ENCODE data around the gene HERC6.

Gene HERC6

DNA sequence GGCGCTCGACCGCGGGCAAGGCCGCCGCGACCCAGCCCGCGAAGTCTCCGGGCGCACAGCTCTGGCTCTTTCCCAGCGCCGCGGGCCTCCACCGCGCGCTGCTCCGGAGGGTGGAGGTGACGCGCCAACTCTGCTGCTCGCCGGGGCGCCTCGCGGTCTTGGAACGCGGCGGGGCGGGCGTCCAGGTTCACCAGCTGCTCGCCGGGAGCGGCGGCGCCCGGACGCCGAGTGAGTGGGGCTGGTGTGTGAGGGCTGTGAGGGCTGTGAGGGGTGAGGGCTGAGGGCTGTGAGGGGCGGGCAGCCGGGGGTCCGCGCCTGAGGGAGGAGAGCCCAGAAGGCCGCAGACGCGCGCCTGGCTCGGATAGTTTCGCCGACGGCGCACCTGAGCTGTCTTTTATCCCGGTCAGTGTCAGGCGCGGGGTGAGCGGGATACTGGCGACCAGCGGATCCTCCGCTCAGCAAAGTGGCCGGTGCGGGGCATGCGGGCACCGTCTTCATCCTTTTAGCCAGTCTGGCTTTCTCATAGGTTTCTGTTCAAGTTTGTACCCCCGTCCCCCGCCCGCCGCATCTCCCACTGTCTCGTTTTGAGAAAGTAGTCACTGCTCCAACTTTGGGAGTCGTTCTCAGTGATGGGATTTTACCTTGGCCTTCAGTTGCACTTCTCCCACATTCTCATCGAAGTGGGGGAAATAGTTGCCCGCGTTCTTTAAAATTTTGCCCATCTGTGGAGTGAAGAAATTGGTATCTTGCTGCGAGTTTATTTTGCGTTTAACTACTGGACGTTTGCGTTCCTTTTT, 78.9 kb downstream of the HERC6 start:
- DNase-seq (ENCODE audit: insufficient read length, low spot score) (peak; percentile 20), FAIRE-seq (no peak)
- TF ChIP-seq, protein P1, sequence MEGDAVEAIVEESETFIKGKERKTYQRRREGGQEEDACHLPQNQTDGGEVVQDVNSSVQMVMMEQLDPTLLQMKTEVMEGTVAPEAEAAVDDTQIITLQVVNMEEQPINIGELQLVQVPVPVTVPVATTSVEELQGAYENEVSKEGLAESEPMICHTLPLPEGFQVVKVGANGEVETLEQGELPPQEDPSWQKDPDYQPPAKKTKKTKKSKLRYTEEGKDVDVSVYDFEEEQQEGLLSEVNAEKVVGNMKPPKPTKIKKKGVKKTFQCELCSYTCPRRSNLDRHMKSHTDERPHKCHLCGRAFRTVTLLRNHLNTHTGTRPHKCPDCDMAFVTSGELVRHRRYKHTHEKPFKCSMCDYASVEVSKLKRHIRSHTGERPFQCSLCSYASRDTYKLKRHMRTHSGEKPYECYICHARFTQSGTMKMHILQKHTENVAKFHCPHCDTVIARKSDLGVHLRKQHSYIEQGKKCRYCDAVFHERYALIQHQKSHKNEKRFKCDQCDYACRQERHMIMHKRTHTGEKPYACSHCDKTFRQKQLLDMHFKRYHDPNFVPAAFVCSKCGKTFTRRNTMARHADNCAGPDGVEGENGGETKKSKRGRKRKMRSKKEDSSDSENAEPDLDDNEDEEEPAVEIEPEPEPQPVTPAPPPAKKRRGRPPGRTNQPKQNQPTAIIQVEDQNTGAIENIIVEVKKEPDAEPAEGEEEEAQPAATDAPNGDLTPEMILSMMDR (IDR thresholded peaks at IDR 0.05; ENCODE audit: insufficient read depth, missing control alignments): no peak

DNA sequence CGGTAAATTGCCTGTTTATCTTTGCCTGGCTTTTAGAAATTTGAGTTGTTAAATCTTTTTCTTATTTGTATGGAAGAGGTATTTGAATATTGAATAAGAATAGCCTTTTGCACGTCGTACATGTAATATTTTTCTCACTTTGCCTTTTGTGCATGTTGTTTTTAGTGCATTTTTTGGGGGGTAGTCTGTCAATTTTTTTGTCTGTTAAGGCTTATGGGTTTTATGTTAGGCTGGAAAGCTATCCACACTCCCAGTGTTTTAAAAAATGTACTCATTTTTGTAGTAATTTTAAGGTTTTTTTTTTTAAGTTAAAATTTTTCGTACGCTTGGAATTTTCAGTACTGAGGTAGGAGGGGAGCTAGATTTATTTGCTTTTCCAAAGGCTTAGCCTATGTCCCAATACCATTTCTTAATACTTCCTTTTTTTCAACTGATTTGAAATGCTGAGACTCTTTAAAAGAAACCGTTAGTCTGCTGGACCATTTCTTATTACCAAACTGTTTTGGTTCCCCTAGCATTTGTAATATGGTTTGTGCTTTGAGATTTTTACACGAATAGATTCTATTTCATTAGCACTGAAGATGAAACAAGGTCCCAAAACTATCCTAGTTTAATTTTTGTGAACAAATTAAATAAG, 79.6 kb downstream of the HERC6 start:
- FAIRE-seq (no peak), DNase-seq (ENCODE audit: insufficient read length, low spot score) (no peak)
- TF ChIP-seq, protein P1 (IDR thresholded peaks at IDR 0.05; ENCODE audit: insufficient read depth, missing control alignments): no peak

DNA sequence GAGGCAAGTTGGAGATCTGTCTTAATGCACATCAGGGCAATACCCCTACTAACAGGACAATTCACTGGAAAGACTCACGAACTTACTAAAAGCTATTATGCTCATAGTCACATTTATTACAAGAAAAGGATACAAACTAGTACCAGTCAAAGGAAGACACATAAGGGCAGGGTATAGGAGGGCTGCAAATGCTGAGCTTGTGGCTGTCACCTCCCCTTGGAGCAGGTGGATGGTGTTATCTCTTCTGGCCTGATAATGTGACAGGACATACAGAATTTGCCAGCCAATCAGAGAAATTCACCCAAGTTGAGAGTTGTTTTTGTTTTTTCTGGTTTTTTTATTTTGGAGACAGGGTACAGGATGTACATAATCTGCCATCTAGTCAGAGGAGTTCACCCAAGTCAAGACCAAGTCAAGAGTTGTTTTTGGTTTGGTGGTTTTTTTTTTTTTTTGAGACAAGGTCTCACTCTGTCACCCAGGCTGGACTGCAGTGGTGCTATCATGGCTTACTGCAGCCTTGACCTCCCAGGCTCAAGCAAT, 87.1 kb downstream of the HERC6 start:
- no peak for FAIRE-seq
- no peak for DNase-seq (ENCODE audit: insufficient read length, low spot score)
- TF ChIP-seq, protein P1 (IDR thresholded peaks at IDR 0.05; ENCODE audit: insufficient read depth, missing control alignments): no peak

DNA sequence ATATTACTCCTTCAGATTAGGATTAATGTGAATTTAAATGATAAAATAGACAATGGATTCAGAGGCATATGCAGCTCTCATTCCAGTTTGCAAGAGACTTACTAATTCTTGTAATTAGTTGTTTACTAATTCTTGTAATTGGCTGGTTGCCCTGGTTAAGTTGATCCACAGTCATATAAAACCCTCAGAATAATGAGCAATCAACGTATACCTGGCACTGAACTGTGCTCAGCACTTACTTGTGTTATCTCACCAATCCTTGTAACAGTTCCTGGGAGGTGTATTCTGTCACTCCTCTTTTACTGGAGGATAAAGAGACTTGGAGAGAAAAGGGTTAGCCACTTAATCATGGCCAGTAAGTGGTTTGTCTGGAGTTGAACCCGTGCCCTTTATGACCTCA, 88.7 kb downstream of the HERC6 start:
- TF ChIP-seq, protein P1 (IDR thresholded peaks at IDR 0.05; ENCODE audit: insufficient read depth, missing control alignments): no peak
- DNase-seq (ENCODE audit: insufficient read length, low spot score): no peak
- FAIRE-seq: no peak

DNA sequence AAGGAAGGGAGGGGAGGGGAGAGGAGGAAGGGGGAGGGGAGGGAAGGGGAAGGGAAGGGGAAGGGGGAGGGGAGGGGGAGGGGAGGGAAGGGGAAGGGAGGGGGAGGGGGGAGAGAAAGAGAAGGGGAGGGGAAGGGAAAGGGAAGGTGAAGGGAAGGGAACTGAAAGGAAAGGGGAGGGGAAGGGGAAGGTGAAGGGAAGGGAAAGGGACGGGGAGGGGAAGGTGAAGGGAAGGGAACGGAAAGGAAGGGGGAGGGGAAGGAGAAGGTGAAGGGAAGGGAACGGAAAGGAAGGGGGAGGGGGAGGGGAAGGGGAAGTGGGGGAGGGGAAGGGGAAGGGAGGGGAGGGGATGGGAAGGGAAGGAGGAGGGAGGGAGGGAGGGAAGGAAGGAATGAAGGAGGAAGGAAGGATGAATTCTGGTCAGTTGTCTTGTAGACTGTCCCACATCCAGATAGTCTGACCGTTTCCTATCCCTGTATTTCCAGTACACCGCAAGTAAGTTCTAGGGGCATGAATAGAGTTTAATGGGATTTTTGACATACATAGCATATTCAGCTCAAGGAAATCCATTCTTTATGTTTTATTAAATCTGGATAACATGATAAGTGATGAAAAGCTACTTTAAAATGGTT, 98.7 kb downstream of the HERC6 start:
- no peak for FAIRE-seq

DNA sequence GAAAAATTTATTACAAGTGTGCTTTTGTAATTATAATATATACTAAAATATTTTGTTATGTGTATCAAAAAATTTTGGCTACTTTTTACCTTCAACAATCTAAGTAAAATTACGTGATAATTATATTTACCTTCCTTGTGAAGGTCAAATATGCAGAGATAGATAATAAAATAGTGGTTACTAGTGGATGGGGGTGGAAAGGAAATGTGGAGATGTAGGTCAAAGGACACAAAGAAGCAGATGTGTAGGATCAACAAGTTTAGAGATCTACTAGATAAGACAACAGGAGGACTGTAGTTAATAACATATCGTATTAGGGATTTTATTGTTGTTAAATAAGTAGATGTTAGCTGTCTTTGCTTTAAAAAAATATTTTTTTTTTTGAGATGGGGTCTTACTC, 99.6 kb downstream of the HERC6 start:
- FAIRE-seq (no peak), DNase-seq (ENCODE audit: insufficient read length, low spot score) (no peak)
- TF ChIP-seq, protein P1 (IDR thresholded peaks at IDR 0.05; ENCODE audit: insufficient read depth, missing control alignments): no peak

More for the DNA sequence above, 98.7 kb downstream of the HERC6 start:
- DNase-seq (ENCODE audit: insufficient read length, low spot score): no peak
- TF ChIP-seq, protein P1 (IDR thresholded peaks at IDR 0.05; ENCODE audit: insufficient read depth, missing control alignments): no peak
